HG03460 (cell line): ENCODE measurements around the gene VTI1A.
A peak's percentile ranks its signal among the peaks of the same experiment; 100 is the strongest.
"Not testable (repeated sequence)": the region's sequence is repeated elsewhere in the genome, so short reads cannot be mapped to it uniquely, and the experiment has no call there.

ENCODE experiments used
- ATAC-seq: cut with Tn5 transposase; IDR thresholded peaks from one replicate; pipeline ENCODE4 v1.9.1; 2021; ENCODE audit not compliant: unreplicated experiment

The VTI1A gene

GRCh38 chr10:112446855-112447619 is at the start of gene VTI1A, which contains the start of gene ZDHHC6:
TSS of gene VTI1A (plus strand) at chr10:112447215. CDS start at chr10:112447374, 159 bp downstream.
TSS of gene ZDHHC6 (minus strand) at chr10:112446914. CDS start at chr10:112445436, 1,478 bp downstream.
- ATAC-seq, result peak; percentile 92

- ATAC-seq, result no peak
Observed at GRCh38 chr10:112397592-112397991, 49.4 kb upstream of the VTI1A start.

DNA sequence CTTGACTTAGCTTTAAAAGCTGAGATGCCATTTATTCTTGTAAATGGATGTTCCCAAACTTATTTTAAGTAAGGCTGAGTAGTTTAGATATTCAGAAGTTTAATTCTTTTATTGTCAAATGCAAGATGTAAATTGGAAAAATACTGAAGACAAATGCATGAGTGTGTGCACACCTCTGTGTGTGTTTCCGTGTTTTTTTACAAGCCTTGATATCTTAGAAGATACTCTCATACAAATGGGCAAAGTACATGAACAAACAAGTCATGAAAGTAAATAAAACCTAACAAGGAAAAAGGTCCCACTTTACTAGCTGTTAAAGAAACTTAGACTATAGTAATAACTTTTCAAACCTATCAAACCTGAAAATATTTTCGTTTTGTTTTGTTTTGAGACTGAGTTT is 44.1 kb upstream of the VTI1A start:
- no peak for ATAC-seq

GRCh38 chr10:112404617-112405016 is 42.4 kb upstream of the VTI1A start:
- no peak for ATAC-seq

- ATAC-seq, result not testable (repeated sequence)
Observed at GRCh38 chr10:112406806-112407205, 40.2 kb upstream of the VTI1A start.

DNA sequence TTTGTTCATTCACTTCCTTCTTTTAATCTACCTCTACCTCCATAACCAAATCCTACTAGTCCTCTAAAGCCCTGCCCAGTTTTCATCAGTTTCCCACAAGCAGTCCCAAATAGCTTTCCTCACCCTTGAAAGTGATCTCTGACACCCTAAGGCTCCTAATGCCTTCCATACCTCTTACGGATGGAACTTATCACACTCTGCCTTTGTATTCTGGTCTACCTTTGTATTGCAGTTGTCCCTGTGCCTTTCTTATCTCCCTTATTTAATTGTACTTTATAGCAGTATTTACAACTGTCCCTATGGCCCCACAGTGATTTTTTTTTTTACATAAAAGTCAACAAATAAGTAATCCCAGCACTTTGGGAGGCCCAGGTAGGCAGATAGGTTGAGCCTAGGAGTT is 39.3 kb upstream of the VTI1A start:
- no peak for ATAC-seq

- ATAC-seq, result no peak
Observed at GRCh38 chr10:112409299-112409698, 37.7 kb upstream of the VTI1A start.

DNA sequence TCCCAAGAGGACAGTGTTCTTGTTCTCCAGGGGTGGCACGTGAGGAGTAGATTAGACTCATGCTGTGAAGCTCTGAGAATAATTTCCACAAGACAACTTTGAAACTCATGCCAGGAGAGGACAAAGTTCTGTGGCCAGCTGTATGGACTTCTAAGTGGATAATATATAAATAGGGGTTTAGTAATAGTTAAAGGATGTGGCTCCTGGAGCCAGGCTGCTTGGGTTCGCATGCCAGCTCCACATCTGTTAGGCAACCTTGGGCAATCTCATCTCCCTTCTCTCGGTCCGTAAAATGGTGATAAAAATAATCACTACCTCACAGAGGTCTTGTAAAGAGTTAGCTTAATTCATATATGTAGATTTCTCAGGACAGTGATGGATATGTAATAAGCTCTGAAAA is 37.3 kb upstream of the VTI1A start:
- no peak for ATAC-seq

DNA sequence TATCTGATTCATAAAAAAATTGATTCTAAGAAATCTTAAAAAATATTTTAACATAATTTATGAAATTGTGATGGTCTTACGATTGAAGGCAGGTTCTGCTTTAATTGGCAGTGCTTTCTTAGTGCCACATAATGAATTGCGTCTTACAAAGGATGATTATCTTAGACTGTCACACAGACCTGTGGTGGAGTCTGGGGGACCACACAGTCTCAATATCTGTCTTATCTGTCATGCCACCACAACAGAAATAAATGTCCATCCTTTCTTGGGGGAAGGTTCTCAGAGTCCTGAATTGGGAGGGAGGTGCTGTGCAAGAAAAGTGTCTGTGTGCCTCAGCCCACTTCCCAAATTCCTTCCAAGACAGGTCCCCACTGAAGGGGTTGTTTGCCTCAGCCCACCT is 34.3 kb upstream of the VTI1A start:
- no peak for ATAC-seq

DNA sequence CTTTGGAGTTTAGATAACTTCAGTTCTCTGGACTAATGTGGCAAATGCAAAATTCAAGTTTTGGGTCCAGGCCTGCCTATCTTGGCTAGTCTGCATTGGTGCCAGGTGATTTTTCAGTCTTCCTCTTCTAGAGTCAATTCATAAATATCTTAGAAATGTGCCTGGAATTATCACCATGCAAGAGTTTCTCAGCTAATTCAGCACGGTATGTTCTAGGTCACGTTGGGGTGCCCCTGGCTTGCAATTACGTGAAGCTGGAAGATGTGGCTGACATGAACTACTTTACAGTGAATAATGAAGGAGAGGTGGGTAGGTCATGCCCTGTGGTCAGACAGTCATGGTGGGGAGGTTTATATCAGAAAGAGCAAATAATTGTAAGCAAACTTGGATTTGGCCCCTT is 25.3 kb upstream of the VTI1A start:
- no peak for ATAC-seq

DNA sequence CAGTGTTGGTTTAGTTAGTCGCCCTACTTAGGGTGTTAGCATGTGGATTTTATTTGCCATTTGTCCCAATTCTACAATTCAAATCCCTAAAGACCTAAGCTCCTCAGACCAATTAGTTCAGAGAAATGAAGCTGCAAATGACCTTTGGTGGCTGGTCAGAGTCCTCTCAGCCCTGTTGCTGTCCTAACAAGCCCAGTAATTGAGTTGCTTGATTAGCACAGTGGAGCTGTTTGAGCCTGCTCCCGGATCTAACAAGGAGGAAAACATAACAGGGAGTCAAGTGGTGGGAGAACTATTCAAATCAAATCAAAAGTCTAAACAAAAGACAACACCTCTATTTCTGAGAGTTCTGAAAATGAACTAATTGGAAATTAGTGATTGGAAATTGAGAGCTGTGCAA is 22.4 kb upstream of the VTI1A start:
- ATAC-seq, result no peak

DNA sequence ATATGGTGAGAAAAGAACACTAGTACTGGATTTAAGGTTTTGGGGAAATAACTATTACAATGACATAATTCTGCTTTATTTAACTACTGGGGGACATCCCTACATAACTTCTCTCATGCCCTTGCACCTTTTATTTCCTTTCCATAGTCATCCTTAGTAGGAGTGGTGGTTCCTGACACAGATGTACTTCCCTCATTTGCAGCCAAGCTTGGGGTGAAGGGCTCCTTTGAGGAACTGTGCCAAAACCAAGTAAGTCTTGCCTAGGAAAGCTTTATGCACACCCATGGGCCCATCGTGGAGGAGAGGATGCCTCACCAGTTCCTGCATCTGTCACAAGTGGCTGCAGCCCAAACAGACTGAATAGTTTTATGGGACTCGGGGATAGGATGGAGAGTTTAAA is 20.9 kb upstream of the VTI1A start:
- no peak for ATAC-seq

GRCh38 chr10:112429147-112429546 is 17.9 kb upstream of the VTI1A start:
- no peak for ATAC-seq

DNA sequence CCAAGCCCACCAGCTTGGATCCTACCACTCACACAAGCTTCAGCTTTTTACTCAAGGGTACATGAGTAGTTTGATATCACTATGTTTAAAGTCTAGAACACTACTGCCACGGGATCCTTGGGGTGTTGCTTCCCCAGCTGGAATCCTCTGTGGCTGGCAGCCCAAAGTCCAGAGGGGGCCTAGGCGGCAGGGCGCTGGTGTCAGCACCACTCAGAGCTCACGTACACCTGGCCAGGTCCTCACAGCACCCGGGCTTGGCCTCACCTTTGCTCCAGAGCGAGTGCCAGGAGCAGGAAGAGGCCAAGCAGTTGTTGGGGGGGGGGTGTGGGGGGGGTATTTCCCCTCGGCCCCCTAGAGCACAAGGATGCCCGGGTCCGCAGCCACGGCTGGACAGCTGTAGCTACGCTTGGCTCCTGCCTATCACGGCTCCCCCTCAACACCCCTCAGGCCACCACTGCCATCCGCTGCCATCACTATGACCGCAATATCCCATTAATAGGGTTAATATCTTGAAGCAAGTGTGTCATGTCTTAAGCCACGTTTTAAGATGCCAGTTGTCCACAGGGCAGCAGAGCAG is 17.3 kb upstream of the VTI1A start:
- ATAC-seq, result no peak

GRCh38 chr10:112433136-112433535 is 13.9 kb upstream of the VTI1A start:
- no peak for ATAC-seq

- no peak for ATAC-seq
Observed at GRCh38 chr10:112434988-112435619, 11.9 kb upstream of the VTI1A start.

- no peak for ATAC-seq
Observed at GRCh38 chr10:112438356-112438755, 8.7 kb upstream of the VTI1A start.

- no peak for ATAC-seq
Observed at GRCh38 chr10:112441520-112441919, 5.5 kb upstream of the VTI1A start.

- ATAC-seq, result no peak
Observed at GRCh38 chr10:112442063-112442462, 5.0 kb upstream of the VTI1A start.

- ATAC-seq, result peak; percentile 37
Observed at GRCh38 chr10:112446055-112446854, 760 bp upstream of the VTI1A start.

DNA sequence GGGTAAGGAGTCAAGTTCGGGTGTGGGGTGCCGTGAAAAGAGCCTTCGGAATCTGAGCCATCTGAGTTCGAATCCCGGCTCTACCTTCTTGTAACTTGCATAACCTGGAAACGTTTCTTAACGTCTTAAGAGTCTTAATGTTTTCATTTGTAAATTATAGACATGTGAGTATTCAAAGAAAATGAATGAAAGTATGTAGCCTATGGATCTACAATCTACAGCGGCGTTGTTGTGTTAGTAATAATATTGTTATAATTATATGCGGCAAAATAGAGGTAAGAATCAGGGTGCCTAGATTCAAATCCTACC is 559 bp downstream of the VTI1A start:
- no peak for ATAC-seq

DNA sequence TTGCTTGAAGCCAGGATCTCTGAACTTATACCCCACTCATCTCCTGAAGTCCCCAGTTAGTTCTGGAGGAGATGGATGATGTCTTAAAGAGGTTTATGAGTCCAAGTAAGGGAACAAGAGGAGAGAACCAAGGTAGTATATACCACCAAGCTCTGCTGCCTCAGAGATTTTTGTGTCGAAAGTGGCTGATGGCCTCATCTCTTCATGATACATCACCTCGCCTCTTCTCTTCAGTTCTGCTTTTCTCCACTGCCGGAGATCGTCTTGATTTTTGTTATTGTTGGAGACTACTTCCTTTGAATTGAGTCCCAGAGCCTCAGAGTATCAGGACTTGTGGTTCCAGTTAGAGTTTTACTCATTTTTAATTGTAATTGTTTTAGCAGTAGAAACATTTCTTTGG is 1.9 kb downstream of the VTI1A start:
- ATAC-seq, result no peak
